GM12872 (cell line): ENCODE data around the gene NHS.

Experiments used
- TF ChIP-seq, protein P1 (sequence below): IDR thresholded peaks from 3 replicates; pipeline ENCODE4 v1.5.1; 2011; ENCODE audit warnings: low read depth, mild to moderate bottlenecking, low read length, moderate library complexity; ENCODE audit not compliant: insufficient read depth

NHS gene

DNA sequence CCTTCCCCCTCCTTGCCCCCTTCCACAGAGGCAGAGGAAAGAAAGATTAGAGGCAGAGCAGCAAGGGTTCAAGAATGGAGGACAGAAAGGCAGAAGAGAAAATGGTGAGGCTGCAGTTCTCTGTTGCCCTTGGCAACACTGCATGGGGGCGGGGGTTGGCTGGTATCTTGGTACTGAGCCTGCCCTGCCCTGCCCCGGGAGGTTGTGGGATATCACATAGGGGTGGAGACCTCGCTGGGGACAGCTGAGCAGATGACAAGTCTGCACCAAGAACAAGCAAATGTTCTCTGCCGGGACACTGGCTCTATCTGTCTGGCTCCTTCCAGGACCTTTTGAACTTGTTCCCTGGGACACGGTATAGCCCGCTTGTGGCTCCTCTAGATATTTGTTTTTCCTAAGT lies 39.8 kb downstream of the NHS start:
- TF ChIP-seq, protein P1, sequence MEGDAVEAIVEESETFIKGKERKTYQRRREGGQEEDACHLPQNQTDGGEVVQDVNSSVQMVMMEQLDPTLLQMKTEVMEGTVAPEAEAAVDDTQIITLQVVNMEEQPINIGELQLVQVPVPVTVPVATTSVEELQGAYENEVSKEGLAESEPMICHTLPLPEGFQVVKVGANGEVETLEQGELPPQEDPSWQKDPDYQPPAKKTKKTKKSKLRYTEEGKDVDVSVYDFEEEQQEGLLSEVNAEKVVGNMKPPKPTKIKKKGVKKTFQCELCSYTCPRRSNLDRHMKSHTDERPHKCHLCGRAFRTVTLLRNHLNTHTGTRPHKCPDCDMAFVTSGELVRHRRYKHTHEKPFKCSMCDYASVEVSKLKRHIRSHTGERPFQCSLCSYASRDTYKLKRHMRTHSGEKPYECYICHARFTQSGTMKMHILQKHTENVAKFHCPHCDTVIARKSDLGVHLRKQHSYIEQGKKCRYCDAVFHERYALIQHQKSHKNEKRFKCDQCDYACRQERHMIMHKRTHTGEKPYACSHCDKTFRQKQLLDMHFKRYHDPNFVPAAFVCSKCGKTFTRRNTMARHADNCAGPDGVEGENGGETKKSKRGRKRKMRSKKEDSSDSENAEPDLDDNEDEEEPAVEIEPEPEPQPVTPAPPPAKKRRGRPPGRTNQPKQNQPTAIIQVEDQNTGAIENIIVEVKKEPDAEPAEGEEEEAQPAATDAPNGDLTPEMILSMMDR: no peak

DNA sequence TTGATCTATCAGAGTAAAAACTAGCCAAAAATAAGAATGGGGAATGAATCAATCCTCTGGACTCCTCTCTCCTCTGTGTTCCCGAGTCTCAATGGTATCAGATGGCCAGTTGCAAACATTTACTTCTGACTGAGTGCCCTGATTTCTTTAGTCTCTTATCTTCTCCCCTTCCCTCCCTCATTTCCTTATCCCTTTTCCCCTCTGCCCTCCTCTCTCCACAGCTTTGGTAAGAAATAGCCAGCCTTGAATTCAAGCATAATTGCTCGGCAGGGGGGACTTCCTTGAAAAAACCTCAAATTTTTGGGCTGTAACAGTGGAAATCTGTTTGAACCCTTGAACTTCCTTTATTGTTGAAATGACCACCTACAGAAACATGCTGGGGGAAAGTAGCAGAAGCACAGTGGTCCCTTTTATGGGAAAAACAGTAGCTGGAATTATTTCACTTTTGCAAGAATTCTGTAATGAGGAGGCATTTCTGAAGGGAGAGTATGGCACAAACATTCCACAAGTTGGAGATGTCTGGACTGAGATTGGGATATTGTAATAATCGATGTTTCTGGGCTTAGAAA lies 40.3 kb downstream of the NHS start:
- TF ChIP-seq, protein P1: no peak

DNA sequence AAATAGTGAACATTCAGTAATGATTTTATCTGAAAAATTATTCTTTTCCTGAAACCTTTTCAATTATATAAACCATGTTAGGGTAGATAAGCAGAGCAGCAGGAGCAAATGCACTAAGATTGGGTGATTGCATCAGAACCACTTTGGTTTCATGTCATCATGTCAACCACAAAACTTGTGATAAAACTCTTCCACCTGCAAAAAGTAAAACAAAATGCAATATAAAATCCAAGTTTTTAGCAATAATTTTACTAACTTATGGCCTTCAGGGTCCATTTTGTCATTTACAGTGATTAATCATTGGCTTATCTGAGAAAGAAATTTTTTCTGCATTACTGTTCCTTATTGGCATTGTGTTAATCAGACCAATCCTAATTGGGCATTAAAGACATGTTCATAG lies 42.4 kb downstream of the NHS start:
- TF ChIP-seq, protein P1: no peak

DNA sequence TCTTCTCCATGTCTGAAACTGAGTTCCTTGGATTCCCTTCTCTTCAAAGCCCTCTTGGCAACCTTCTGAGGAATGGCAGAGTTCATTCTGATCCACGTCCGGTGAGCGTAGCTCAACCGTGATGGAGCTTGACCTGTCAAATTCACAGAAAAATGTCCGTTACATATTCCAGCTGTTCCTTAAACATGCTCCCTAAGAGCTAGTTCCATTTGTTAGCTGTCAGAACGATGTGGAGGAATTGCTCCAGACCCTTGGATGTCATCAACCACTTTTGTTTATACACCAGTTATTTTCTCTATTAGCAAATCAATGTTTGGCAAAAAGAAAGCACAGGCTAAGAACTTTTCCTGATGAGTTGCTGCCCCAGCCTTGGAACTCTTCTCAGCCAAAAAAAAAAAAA lies 50.1 kb downstream of the NHS start:
- TF ChIP-seq, protein P1: no peak

DNA sequence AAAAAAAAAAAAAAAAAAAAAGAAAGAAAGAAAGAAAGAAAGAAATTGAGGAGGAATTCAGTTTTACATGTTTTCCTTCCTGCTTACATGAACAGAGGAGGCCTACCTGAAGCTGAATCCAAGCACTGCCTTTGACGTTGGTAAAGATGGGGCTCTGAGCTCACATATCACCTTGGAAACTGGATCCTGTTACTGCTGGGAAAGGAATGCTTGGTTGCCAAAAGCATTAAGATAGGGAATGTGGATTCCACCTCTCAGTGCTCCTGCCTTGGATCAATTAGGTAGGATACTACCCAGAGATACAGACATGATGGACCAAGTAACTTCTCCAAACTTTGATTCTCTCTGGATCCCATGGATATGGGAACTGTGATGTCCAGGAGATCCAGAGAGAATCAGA lies 50.6 kb downstream of the NHS start:
- TF ChIP-seq, protein P1: no peak

DNA sequence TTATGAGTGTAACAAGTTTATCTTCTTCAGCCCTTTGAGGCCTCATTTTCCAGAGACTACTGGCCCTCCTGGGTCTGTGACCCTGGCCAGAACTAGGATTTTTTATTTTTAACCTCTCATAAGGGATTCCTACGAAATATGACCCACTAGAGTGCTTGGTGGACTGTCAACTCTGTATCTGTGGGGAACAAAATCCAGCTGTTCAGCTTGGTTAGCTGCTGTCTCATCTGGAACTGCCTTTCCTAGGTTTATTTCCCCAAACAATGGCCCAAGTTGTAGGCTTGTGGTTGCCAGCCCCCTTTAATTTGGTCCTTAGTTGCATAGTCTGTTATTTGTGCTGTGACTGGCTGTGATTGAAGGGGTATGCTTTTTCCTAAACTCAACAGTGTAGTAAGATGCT lies 56.2 kb downstream of the NHS start:
- TF ChIP-seq, protein P1: no peak

DNA sequence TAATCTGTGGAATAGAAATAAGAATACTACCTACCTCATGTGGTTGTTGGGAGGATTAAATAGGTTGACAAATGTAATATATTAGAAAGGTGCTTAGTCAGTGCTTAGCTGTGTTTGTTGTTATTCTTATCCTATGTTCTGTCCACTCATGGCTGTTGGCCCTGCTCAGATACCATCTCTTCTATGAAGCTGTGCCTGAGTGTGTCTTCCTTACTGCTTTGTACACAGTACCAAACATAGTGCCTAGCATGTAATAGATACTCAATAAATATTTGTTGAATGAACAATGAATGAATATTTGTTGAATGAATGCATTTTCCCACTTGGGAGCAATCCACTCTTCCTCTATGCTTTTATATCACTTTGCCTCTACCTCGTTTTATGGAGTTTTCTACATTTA lies 57.2 kb downstream of the NHS start:
- TF ChIP-seq, protein P1: no peak
